PC-9 (cell line): ENCODE results near the gene CARD16.

ENCODE experiments used
- CTCF ChIP-seq: fragments of 200-600 bp; sonication (generic); conservative IDR thresholded peaks from 2 replicates; pipeline ENCODE4 v1.6.1; 2017; ENCODE audit warnings: mixed run types, antibody characterized with exemption, mild to moderate bottlenecking, moderate library complexity
- EZH2 ChIP-seq: fragments of 200-600 bp; sonication (generic); IDR thresholded peaks from 2 replicates; pipeline ENCODE4 v1.8.0; 2017; ENCODE audit warnings: antibody characterized with exemption, low read depth

- TF ChIP-seq CTCF (no peak), EZH2 (no peak)
These were observed 47.4 kb upstream of the CARD16 start for GRCh38 chr11:105092256-105093239.
